Activated B cell treated with CpG ODN at 0.5 μM for 24 hours (primary cell): ENCODE measurements around the gene IL17F. TPM values are rescaled to one million over a fixed set of nuclear protein-coding genes. Genes with fewer than 3 reads are reported as not detected.

Source experiments
- ATAC-seq: fragments of 200-7000 bp; cut with Tn5 transposase; one replicate; pipeline ENCODE4 v1.10.0; 2021; ENCODE audit warnings: low read depth, mild to moderate bottlenecking, moderate library complexity
- CTCF ChIA-PET: fragments of 350-600 bp; sonication (Branson Sonifier 250); formaldehyde crosslinking; loops from one replicate; lab custom pipeline; 2021; ENCODE audit warnings: antibody characterized with exemption; lab: Charles Lee
- POLR2A ChIA-PET: fragments of 350-600 bp; sonication (Branson Sonifier 250); formaldehyde crosslinking; loops from one replicate; lab custom pipeline; 2021; ENCODE audit warnings: antibody characterized with exemption; lab: Charles Lee
- DNase-seq: peaks from one replicate; pipeline ENCODE4 v3.0.0; 2022
- H3K27ac Mint-ChIP-seq: one replicate; pipeline ENCODE4 v1.8.0; 2020; ENCODE audit warnings: mixed read lengths
- H3K27me3 Mint-ChIP-seq: one replicate; pipeline ENCODE4 v1.8.0; 2021; ENCODE audit warnings: mixed read lengths
- H3K36me3 Mint-ChIP-seq: one replicate; pipeline ENCODE4 v1.8.0; 2021; ENCODE audit warnings: low read depth, mixed read lengths
- H3K4me1 Mint-ChIP-seq: one replicate; pipeline ENCODE4 v1.8.0; 2021; ENCODE audit warnings: mixed read lengths
- H3K4me3 Mint-ChIP-seq: one replicate; pipeline ENCODE4 v1.8.0; 2020; ENCODE audit warnings: mild to moderate bottlenecking, mixed read lengths
- H3K9me3 Mint-ChIP-seq: one replicate; pipeline ENCODE4 v1.8.0; 2020; ENCODE audit warnings: mixed read lengths
- CTCF ChIP-seq: fragments of 200-600 bp; IDR thresholded peaks from one replicate; pipeline ENCODE4 v1.8.0; 2022; ENCODE audit warnings: antibody characterized with exemption, mild to moderate bottlenecking
- intact Hi-C: fragments of 100-400 bp; cut with micrococcal nuclease; formaldehyde crosslinking; loops from one replicate; pipeline ENCODE4 v1.15.1; 2024
- total RNA-seq: library from RNA; stranded (reverse); gene quantifications from 2 replicates; pipeline ENCODE4 v1.2.3, GENCODE V29; 2022

Gene IL17F
- total RNA-seq, 1 donor from 2014 or later: not detected

- Mint-ChIP-seq H3K36me3 (no peaks in the 10 kb centered on the region), H3K4me1 (no peaks in the 10 kb centered on the region), H3K4me3 (no peak overlapping the region), H3K27ac (no peak overlapping the region), H3K9me3 (no peaks in the 10 kb centered on the region), H3K27me3 (peaks cover 3% of the 10 kb centered on the region)
- POLR2A ChIA-PET: no interaction called here
- CTCF ChIA-PET: no interaction called here
- no peak for TF ChIP-seq CTCF
- DNase-seq (no peak), ATAC-seq (no peak)
- intact Hi-C loops: no loop called here
Measured at GRCh38 chr6:52233975-52234823, 10.1 kb downstream of the IL17F start.

- Mint-ChIP-seq H3K4me3 (no peak overlapping the region), H3K27ac (no peak overlapping the region), H3K36me3 (no peaks in the 10 kb centered on the region), H3K27me3 (peaks cover 3% of the 10 kb centered on the region), H3K9me3 (no peaks in the 10 kb centered on the region), H3K4me1 (no peaks in the 10 kb centered on the region)
- ChIA-PET POLR2A (no interaction called here), CTCF (no interaction called here)
- intact Hi-C loops: no loop called here
- DNase-seq (no peak), ATAC-seq (no peak)
- TF ChIP-seq CTCF: no peak
Measured at GRCh38 chr6:52233005-52233404, 11.3 kb downstream of the IL17F start.

GRCh38 chr6:52231406-52232127, 12.7 kb downstream of the IL17F start:
- Mint-ChIP-seq H3K4me1 (no peaks in the 10 kb centered on the region), H3K9me3 (no peaks in the 10 kb centered on the region), H3K27ac (no peak overlapping the region), H3K4me3 (no peak overlapping the region), H3K27me3 (no peaks in the 10 kb centered on the region), H3K36me3 (no peaks in the 10 kb centered on the region)
- ATAC-seq (no peak), DNase-seq (no peak)
- ChIA-PET POLR2A (no interaction called here), CTCF (interaction anchor here (1.0 kb wide), 1 partner anchor 15 kb away, joined by 3 read pairs; no protein-coding TSS in a partner anchor)
- intact Hi-C loops: no loop called here
- TF ChIP-seq CTCF: no peak

GRCh38 chr6:52230685-52231084, 13.6 kb downstream of the IL17F start:
- H3K9me3 Mint-ChIP-seq: no peaks in the 10 kb centered on the region
- CTCF ChIA-PET: no interaction called here
- H3K4me1 Mint-ChIP-seq: no peaks in the 10 kb centered on the region
- no peak overlapping the region for H3K27ac Mint-ChIP-seq
- TF ChIP-seq CTCF: no peak
- no peaks in the 10 kb centered on the region for H3K27me3 Mint-ChIP-seq
- no peaks in the 10 kb centered on the region for H3K36me3 Mint-ChIP-seq
- intact Hi-C loops: no loop called here
- POLR2A ChIA-PET: no interaction called here
- no peak overlapping the region for H3K4me3 Mint-ChIP-seq
- DNase-seq (no peak), ATAC-seq (no peak)

DNA sequence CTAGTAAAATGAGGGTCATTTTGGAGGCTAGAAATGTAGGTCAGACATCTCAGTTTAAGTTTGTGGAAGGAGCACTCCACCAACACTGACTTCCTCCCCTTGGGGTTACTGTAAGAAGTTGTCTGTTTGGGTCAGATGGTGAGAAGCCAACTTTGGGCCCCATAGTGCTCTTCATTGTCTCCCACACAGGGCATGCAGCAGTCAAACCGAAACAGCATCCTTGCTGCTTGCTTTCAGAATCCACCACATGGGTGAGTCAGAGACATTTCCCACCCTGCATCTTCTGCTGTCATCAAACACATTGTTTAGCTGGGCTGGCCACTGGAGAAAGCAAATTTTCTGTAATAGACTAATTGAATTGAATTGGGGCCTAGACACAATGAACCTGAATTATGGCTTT, 16.8 kb downstream of the IL17F start:
- Mint-ChIP-seq H3K4me3 (no peak overlapping the region), H3K4me1 (no peaks in the 10 kb centered on the region), H3K9me3 (no peaks in the 10 kb centered on the region), H3K27me3 (peaks cover 2% of the 10 kb centered on the region), H3K36me3 (no peaks in the 10 kb centered on the region), H3K27ac (no peak overlapping the region)
- DNase-seq: no peak
- ChIA-PET CTCF (no interaction called here), POLR2A (no interaction called here)
- no peak for TF ChIP-seq CTCF
- no peak for ATAC-seq
- intact Hi-C loops: no loop called here
